ENCODE data around the gene GSG1. TPM values are rescaled to one million over a fixed set of nuclear protein-coding genes. Genes with fewer than 3 reads are reported as not detected.

Gene GSG1
- total RNA-seq, 4 donors from 2014 or later = not detected

GRCh38 chr12:13052421-13052820 is 51.0 kb downstream of the GSG1 start:
- TF ChIP-seq, protein P1, sequence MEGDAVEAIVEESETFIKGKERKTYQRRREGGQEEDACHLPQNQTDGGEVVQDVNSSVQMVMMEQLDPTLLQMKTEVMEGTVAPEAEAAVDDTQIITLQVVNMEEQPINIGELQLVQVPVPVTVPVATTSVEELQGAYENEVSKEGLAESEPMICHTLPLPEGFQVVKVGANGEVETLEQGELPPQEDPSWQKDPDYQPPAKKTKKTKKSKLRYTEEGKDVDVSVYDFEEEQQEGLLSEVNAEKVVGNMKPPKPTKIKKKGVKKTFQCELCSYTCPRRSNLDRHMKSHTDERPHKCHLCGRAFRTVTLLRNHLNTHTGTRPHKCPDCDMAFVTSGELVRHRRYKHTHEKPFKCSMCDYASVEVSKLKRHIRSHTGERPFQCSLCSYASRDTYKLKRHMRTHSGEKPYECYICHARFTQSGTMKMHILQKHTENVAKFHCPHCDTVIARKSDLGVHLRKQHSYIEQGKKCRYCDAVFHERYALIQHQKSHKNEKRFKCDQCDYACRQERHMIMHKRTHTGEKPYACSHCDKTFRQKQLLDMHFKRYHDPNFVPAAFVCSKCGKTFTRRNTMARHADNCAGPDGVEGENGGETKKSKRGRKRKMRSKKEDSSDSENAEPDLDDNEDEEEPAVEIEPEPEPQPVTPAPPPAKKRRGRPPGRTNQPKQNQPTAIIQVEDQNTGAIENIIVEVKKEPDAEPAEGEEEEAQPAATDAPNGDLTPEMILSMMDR (IDR thresholded peaks at IDR 0.05; ENCODE audit: low read depth) = no peak

DNA sequence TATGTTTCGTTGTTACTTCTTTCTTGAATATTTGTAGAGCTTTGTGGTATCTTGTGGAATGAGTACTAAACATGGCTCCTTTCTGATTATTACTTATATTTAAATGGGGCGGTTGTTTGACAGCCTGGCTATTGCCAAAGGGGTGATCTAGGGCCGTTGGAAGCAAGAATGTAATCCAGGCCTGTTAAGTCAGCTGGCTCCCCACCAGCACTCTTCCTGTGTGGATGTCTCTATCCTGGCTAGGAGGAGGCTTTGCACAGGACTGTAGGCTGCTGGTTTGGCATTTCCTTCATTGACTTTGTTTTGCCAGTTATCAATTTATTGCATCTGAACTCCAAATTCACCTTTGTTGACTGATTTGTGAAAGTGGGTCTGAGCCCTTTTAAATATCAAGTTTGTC is 53.7 kb downstream of the GSG1 start:
- TF ChIP-seq, protein P1 (IDR thresholded peaks at IDR 0.05; ENCODE audit: low read depth) = no peak

GRCh38 chr12:13046964-13047363 is 56.5 kb downstream of the GSG1 start:
- TF ChIP-seq, protein P1 (IDR thresholded peaks at IDR 0.05; ENCODE audit: low read depth) = no peak

GRCh38 chr12:13045816-13046215 is 57.7 kb downstream of the GSG1 start:
- TF ChIP-seq, protein P1 (IDR thresholded peaks at IDR 0.05; ENCODE audit: low read depth) = no peak

- TF ChIP-seq, protein P1 (IDR thresholded peaks at IDR 0.05; ENCODE audit: low read depth) = no peak
Measured at GRCh38 chr12:13044906-13045299, 58.6 kb downstream of the GSG1 start.

DNA sequence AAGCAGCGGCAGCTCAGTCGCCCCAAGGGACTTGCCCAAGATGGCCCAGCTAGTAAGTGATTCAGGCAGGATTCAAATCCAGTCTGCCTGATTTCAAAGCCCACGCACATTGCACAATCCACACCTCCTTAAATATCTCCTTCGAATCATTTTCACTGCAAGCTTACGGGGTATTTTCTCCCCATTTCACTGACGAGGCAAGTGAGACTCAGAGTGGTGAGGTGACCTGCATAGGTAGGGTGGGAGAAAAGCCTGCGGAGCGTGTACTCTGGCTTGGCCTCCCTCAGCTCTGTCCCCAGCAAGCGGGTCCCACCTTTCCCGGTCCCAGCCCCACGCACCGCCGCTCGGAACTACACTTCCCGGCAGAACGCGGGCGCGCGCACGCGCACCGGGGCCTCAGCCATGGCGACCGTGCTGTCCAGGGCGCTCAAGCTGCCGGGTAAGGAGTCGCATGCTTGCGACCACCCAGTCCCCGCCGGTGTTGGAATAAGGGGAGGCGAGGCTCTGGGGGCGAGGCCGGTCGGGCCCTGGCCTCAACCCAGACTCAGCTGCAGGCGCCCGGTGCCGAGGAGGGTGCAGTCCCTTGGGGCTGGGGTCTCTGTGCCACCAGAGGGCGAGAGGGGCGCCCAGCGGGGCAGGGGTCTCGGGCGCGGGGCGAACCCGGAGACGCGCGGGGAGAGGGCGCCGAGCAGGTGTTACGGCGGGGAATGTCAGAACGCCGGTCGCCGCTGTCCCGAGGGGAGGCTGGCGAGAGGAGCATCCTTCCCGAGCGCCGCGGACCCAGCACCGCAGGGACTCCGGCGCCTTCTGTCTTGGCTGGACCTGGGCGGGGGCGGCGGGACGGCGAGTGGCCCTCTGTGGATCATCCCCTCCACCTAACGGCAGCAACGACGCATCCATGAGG is 59.2 kb downstream of the GSG1 start, which contains the start of gene FAM234B:
TSS of gene FAM234B (plus strand) at position 380 of the 904 bp plus-strand sequence. CDS start at position 403, 23 bp downstream.
- TF ChIP-seq, protein P1 (IDR thresholded peaks at IDR 0.05; ENCODE audit: low read depth) = no peak

- TF ChIP-seq, protein P1 (IDR thresholded peaks at IDR 0.05; ENCODE audit: low read depth) = no peak
Measured at GRCh38 chr12:13042666-13043230, 60.7 kb downstream of the GSG1 start.

All from subcutaneous adipose tissue (tissue), 4 donors.